IPS-20b (cell line): ENCODE measurements around the gene FXYD1.

ENCODE experiments used
- H3K27ac ChIP-seq: one replicate; pipeline ENCODE4 v1.5.1; 2013; ENCODE audit warnings: low read length
- H3K27me3 ChIP-seq: 2 replicates; pipeline ENCODE4 v1.6.1; 2013; ENCODE audit warnings: mild to moderate bottlenecking, low read length, inconsistent platforms; ENCODE audit not compliant: insufficient read depth
- H3K36me3 ChIP-seq: 2 replicates; pipeline ENCODE4 v1.6.1; 2013; ENCODE audit warnings: low read depth, mild to moderate bottlenecking, inconsistent platforms, low read length, moderate library complexity; ENCODE audit not compliant: insufficient read depth
- H3K4me1 ChIP-seq: 2 replicates; pipeline ENCODE4 v1.6.1; 2013; ENCODE audit warnings: mild to moderate bottlenecking, control low read depth, inconsistent platforms, low read length, moderate library complexity; ENCODE audit not compliant: insufficient read depth
- H3K4me3 ChIP-seq: 2 replicates; pipeline ENCODE4 v1.5.1; 2013; ENCODE audit warnings: mild to moderate bottlenecking, low read length, inconsistent platforms
- H3K9ac ChIP-seq: 2 replicates; pipeline ENCODE4 v1.6.1; 2013; ENCODE audit warnings: low read depth, mild to moderate bottlenecking, inconsistent platforms, low read length, moderate library complexity
- H3K9me3 ChIP-seq: 2 replicates; pipeline ENCODE4 v1.6.1; 2013; ENCODE audit warnings: mild to moderate bottlenecking, low read depth, low read length, inconsistent platforms; ENCODE audit not compliant: insufficient read depth

FXYD1 gene

DNA sequence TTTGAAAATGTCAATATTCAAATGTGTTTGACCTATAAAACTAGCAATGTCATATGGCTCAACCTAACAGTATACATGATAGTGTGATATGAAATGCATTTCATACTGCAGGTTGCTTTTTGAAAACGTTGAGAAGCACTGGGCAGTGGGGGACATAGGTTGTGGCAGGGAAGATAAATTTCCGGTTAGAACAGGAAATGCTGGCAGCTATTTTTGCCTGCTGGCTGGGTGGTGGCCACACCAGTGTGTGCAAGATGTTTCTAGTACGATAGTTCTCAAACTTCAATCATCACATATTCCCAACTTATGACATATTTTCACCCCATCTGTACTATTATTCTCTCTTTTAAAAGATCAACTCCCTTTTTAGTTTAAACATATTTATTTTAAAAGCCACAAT lies 33.1 kb downstream of the FXYD1 start:
- H3K9me3 ChIP-seq, result no peaks in the 10 kb centered on the region
- no peak overlapping the region for H3K4me3 ChIP-seq
- no peaks in the 10 kb centered on the region; the same call in 1 of the 2 replicates for H3K4me1 ChIP-seq
- no peaks in the 10 kb centered on the region for H3K27me3 ChIP-seq
- no peak overlapping the region for H3K9ac ChIP-seq
- H3K27ac ChIP-seq, result no peak overlapping the region
- peaks cover 28% of the 10 kb centered on the region for H3K36me3 ChIP-seq

- Histone ChIP-seq H3K4me1 (no peaks in the 10 kb centered on the region; the same call in 1 of the 2 replicates), H3K4me3 (no peak overlapping the region), H3K9me3 (no peaks in the 10 kb centered on the region), H3K27me3 (no peaks in the 10 kb centered on the region), H3K27ac (no peak overlapping the region), H3K36me3 (peaks cover 15% of the 10 kb centered on the region; the same call in 1 of the 2 replicates), H3K9ac (no peak overlapping the region)
Observed at GRCh38 chr19:35174226-35174625, 35.6 kb downstream of the FXYD1 start.

DNA sequence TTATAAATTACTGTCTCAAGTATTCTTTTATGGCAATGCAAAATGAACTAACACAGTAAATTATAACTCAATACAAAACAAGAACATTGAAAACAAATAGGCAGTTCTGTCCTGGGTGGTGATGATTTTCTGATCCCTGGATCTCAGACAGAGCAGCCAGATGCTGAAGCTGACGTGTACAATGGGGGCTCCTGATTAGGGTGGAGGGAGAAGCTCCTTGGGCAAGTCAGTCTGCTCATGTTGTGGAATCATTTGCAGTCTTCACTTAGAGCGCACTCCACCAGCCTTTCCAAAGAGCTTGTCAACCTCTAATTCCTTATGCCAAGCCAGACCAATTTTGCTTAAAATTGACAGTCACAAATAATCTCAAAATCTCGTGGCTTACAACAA lies 37.6 kb downstream of the FXYD1 start:
- no peaks in the 10 kb centered on the region for H3K36me3 ChIP-seq
- H3K4me3 ChIP-seq, result no peak overlapping the region
- no peaks in the 10 kb centered on the region for H3K9me3 ChIP-seq
- no peaks in the 10 kb centered on the region; the same call in 1 of the 2 replicates for H3K4me1 ChIP-seq
- H3K27me3 ChIP-seq, result no peaks in the 10 kb centered on the region
- H3K27ac ChIP-seq, result no peak overlapping the region
- no peak overlapping the region for H3K9ac ChIP-seq

DNA sequence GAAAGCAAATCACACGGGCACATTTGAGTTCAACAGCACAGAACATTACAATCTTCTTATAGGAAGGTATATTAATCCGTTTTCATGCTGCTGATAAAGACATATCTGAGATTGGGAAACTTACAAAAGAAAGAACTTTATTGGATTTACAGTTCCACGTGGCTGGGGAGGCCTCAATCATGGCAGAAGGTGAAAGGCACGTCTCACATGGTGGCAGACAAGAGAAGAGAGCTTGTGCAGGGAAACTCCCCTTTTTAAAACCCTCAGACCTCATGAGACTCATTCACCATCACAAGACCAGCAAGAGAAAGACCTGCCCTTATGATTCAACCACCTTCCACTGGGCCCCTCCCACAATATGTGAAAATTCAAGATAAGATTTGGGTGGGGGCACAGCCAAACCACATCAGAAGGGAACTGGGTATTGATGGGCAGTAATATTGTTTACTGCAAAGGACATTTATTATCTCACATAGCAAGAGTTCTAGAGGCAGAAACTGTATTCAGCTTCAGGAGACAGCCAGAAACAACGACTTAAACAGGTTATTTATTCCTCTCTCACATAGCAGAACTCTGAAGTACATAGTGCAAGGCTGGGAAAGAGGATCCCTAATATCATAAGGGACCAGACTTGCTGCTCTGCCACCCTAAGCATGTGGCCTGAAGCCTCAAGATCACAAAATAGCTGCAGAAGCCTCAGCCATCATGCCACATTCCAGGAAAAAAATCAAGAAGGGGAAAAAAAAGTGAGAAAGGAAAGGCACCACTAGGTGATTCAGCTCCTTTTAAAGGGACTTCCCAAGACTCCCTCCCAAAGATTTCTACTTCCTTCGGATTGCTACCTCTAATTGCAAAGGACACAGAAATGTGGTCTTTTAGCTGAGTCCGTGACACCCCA lies 39.0 kb downstream of the FXYD1 start:
- no peaks in the 10 kb centered on the region; the same call in 1 of the 2 replicates for H3K4me1 ChIP-seq
- H3K9me3 ChIP-seq, result no peaks in the 10 kb centered on the region
- no peaks in the 10 kb centered on the region for H3K27me3 ChIP-seq

DNA sequence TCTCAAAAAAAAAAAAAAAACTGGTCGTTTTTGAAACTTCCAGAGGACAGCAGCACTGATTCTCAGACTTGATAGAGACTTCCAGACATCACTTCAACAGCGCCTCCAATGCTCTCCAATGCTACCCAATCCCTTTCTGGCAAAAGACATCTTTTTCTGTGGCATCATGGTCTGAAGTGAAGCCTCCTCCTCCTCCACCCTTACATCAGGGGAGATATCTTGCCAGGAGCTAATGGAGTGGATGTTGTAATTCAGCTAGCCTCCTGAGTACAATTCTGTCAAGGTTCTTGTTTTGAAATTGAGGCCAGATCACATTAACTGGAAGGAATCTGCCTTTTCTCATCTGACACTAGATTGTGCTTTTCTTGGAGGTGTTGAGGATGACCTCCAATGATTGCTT lies 40.1 kb downstream of the FXYD1 start:
- no peaks in the 10 kb centered on the region for H3K27me3 ChIP-seq
- no peak overlapping the region for H3K9ac ChIP-seq
- H3K27ac ChIP-seq, result no peak overlapping the region
- H3K9me3 ChIP-seq, result no peaks in the 10 kb centered on the region
- H3K36me3 ChIP-seq, result no peaks in the 10 kb centered on the region
- H3K4me1 ChIP-seq, result no peaks in the 10 kb centered on the region; the same call in 1 of the 2 replicates
- H3K4me3 ChIP-seq, result no peak overlapping the region

More for the DNA sequence above, 39.0 kb downstream of the FXYD1 start:
- Histone ChIP-seq H3K36me3 (no peaks in the 10 kb centered on the region), H3K27ac (no peak overlapping the region), H3K4me3 (no peak overlapping the region), H3K9ac (no peak overlapping the region)

DNA sequence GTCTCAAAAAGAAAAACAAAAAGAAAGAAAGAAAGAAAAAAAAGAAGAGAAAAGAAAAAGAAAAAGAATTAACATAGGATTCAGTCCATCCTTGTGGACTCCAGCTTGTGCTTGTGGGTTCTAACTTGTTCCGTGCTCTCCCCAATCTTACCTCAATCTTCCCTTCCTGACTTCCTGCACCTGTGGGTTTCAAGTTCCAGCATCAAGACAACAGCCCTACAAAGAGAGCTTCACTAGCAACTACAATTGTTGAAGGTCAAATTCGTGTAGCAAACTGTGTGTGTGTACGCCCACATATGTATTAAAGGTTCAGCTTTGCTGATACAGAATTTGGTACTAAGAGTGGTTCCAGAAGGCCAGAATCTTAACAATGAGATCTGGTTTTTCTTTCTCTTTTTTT lies 41.2 kb downstream of the FXYD1 start:
- no peaks in the 10 kb centered on the region for H3K9me3 ChIP-seq
- no peaks in the 10 kb centered on the region for H3K27me3 ChIP-seq
- no peaks in the 10 kb centered on the region for H3K36me3 ChIP-seq
- H3K4me1 ChIP-seq, result no peaks in the 10 kb centered on the region; the same call in 1 of the 2 replicates
- no peak overlapping the region for H3K4me3 ChIP-seq
- H3K9ac ChIP-seq, result no peak overlapping the region
- no peak overlapping the region for H3K27ac ChIP-seq

GRCh38 chr19:35181387-35181786 lies 42.8 kb downstream of the FXYD1 start:
- no peaks in the 10 kb centered on the region for H3K4me1 ChIP-seq
- no peaks in the 10 kb centered on the region for H3K9me3 ChIP-seq
- no peak overlapping the region for H3K9ac ChIP-seq
- H3K4me3 ChIP-seq, result no peak overlapping the region
- H3K36me3 ChIP-seq, result no peaks in the 10 kb centered on the region
- no peaks in the 10 kb centered on the region for H3K27me3 ChIP-seq
- no peak overlapping the region for H3K27ac ChIP-seq

GRCh38 chr19:35184267-35184666 lies 45.6 kb downstream of the FXYD1 start:
- Histone ChIP-seq H3K4me3 (no peak overlapping the region), H3K4me1 (no peaks in the 10 kb centered on the region), H3K36me3 (no peaks in the 10 kb centered on the region), H3K27me3 (no peaks in the 10 kb centered on the region), H3K9me3 (no peaks in the 10 kb centered on the region), H3K9ac (no peak overlapping the region), H3K27ac (no peak overlapping the region)

DNA sequence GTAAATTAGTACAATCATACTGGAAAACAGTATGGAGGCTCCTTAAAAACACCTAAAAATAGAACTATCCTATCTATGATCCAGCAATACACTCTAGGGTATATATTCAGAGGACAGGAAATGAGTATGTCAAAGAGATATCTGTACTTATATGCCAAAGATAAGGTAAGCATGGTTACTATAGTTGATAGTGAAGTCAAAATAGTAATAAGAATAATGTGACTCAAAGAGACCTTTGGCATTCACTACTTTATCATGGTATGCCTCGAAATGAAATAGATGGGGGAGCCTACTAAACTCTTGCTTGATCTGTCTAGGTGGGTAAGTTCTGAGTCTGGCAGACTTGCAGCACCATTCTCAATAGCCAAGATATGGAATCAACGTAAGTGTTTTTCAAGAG lies 46.3 kb downstream of the FXYD1 start:
- Histone ChIP-seq H3K36me3 (no peaks in the 10 kb centered on the region), H3K9me3 (no peaks in the 10 kb centered on the region), H3K27me3 (no peaks in the 10 kb centered on the region), H3K9ac (no peak overlapping the region), H3K4me3 (no peak overlapping the region), H3K27ac (no peak overlapping the region), H3K4me1 (no peaks in the 10 kb centered on the region)
